Tibial nerve (tissue), 3 donors: Measurements from ENCODE around the gene ATXN7L1.

ENCODE experiments used
- POLR2A ChIP-seq, 2 donors: fragments of 450-650 bp; IDR thresholded peaks; one replicate each; pipeline ENCODE4 v1.6.1; 2017; ENCODE audit warnings: antibody characterized with exemption in 2 of 2, mild to moderate bottlenecking in 2 of 2, moderate library complexity in 2 of 2
- TF ChIP-seq, protein P1 (sequence below), 5 experiments: fragments of 200-600 bp in 3 of 5; fragments of 450-650 bp in 2 of 5; sonication (generic) in 3 of 5; IDR thresholded peaks; one replicate each; pipeline ENCODE4 v1.5.1; 2016 to 2019; ENCODE audit warnings: antibody characterized with exemption in 5 of 5, mild to moderate bottlenecking in 3 of 5, moderate library complexity in 2 of 5

DNA sequence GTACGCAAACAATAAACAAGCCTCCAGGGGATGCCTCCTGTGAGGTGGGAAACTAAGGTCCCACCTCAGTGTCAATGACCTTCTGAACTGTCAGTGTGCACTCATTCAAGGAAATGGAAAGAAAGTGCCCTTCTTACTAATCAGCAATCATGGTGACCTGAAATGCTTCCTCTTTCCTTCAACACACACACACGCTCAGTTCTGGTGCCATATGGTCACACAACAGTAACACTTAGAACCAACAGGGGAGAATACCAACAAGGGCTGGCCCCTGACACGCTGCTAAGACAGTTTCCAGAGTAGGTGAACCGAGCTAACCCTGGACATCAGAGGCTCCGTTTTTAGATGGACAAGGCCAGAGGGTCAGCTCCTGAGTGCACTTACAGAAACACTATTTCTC is 253.0 kb downstream of the ATXN7L1 start:
- no peak for TF ChIP-seq POLR2A (IDR thresholded peaks at IDR 0.05)
- TF ChIP-seq, protein P1, sequence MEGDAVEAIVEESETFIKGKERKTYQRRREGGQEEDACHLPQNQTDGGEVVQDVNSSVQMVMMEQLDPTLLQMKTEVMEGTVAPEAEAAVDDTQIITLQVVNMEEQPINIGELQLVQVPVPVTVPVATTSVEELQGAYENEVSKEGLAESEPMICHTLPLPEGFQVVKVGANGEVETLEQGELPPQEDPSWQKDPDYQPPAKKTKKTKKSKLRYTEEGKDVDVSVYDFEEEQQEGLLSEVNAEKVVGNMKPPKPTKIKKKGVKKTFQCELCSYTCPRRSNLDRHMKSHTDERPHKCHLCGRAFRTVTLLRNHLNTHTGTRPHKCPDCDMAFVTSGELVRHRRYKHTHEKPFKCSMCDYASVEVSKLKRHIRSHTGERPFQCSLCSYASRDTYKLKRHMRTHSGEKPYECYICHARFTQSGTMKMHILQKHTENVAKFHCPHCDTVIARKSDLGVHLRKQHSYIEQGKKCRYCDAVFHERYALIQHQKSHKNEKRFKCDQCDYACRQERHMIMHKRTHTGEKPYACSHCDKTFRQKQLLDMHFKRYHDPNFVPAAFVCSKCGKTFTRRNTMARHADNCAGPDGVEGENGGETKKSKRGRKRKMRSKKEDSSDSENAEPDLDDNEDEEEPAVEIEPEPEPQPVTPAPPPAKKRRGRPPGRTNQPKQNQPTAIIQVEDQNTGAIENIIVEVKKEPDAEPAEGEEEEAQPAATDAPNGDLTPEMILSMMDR (IDR thresholded peaks at IDR 0.05) = no peak
